ENCODE results near the gene PRKX.
A peak's percentile ranks its signal among the peaks of the same experiment; 100 is the strongest.
"Not testable (repeated sequence)": the region's sequence is repeated elsewhere in the genome, so short reads cannot be mapped to it uniquely, and the experiment has no call there.

PRKX gene

GRCh38 chrX:3699821-3700381 is 13.5 kb downstream of the PRKX start:
- H3K27ac ChIP-seq = peak overlapping the region; percentile 75 to 93 (median 86)
- H3K36me3 ChIP-seq = peaks cover 11 to 66% (median 49%) of the 10 kb centered on the region in 11 experiments
- peak overlapping the region; percentile 65 to 97 (median 86) for H3K4me2 ChIP-seq
- no peak for TF ChIP-seq Cebpa-rat (IDR thresholded peaks at IDR 0.05)
- peak overlapping the region; percentile 73 to 87 (median 82) for H3K9ac ChIP-seq
- peaks cover 14 to 96% (median 39%) of the 10 kb centered on the region in 11 experiments; a peak in 20 of 22 replicates for H4K20me1 ChIP-seq
- H3K9me3 ChIP-seq (replicated peaks in 1 of 11) = peaks cover 0 to 43% (median 27%) of the 10 kb centered on the region in 11 experiments; a peak in 18 of 22 replicates
- peak overlapping the region; percentile 49 to 70 (median 58) for H3K4me3 ChIP-seq
- no peaks in the 10 kb centered on the region for H3K27me3 ChIP-seq
- H3K4me1 ChIP-seq = peaks cover 43 to 90% (median 71%) of the 10 kb centered on the region in 10 experiments

GRCh38 chrX:3697701-3698279 is 15.7 kb downstream of the PRKX start:
- Histone ChIP-seq H3K9me3 (replicated peaks in 1 of 11) (peaks cover 0 to 57% (median 28%) of the 10 kb centered on the region in 11 experiments; a peak in 18 of 22 replicates), H3K4me3 (no peak overlapping the region), H3K9ac (no peak overlapping the region), H3K4me1 (peaks cover 43 to 83% (median 67%) of the 10 kb centered on the region in 10 experiments), H3K4me2 (peak overlapping the region in 9 of 11 experiments; percentile 6 to 97 (median 76); a peak in 8 of 22 replicates), H3K27ac (peak overlapping the region in 6 of 11 experiments; percentile 0 to 89 (median 30); a peak in 5 of 22 replicates), H3K36me3 (peaks cover 0 to 69% (median 52%) of the 10 kb centered on the region in 11 experiments; a peak in 20 of 22 replicates), H3K27me3 (no peaks in the 10 kb centered on the region), H4K20me1 (peaks cover 12 to 96% (median 40%) of the 10 kb centered on the region in 11 experiments; a peak in 19 of 22 replicates)
- no peak for TF ChIP-seq Cebpa-rat (IDR thresholded peaks at IDR 0.05)

- Histone ChIP-seq H3K9me3 (replicated peaks in 1 of 11) (peaks cover 0 to 57% (median 28%) of the 10 kb centered on the region in 11 experiments; a peak in 18 of 22 replicates), H3K4me2 (peak overlapping the region in 7 of 11 experiments; percentile 7 to 97 (median 42); a peak in 7 of 22 replicates), H3K27ac (peak overlapping the region in 5 of 11 experiments; percentile 0 to 89 (median 28); a peak in 5 of 22 replicates), H3K9ac (no peak overlapping the region), H3K4me1 (peaks cover 43 to 82% (median 66%) of the 10 kb centered on the region in 10 experiments), H3K36me3 (peaks cover 0 to 72% (median 54%) of the 10 kb centered on the region in 11 experiments; a peak in 20 of 22 replicates), H3K27me3 (no peaks in the 10 kb centered on the region), H4K20me1 (peaks cover 13 to 99% (median 44%) of the 10 kb centered on the region in 11 experiments; a peak in 19 of 22 replicates), H3K4me3 (peak overlapping the region in 1 of 10 experiments; percentile 2; a peak in 1 of 20 replicates)
- TF ChIP-seq Cebpa-rat (IDR thresholded peaks at IDR 0.05) = no peak
Observed at GRCh38 chrX:3697220-3697684, 16.2 kb downstream of the PRKX start.

- Histone ChIP-seq H4K20me1 (peaks cover 25 to 99% (median 59%) of the 10 kb centered on the region in 11 experiments; a peak in 21 of 22 replicates), H3K27me3 (no peaks in the 10 kb centered on the region), H3K9me3 (replicated peaks in 1 of 11) (peaks cover 0 to 57% (median 28%) of the 10 kb centered on the region in 11 experiments; a peak in 18 of 22 replicates), H3K27ac (peak overlapping the region in 9 of 11 experiments; percentile 11 to 69 (median 45); a peak in 12 of 22 replicates), H3K4me1 (peaks cover 38 to 75% (median 58%) of the 10 kb centered on the region in 10 experiments), H3K4me3 (no peak overlapping the region), H3K36me3 (peaks cover 0 to 70% (median 54%) of the 10 kb centered on the region in 11 experiments; a peak in 20 of 22 replicates), H3K4me2 (peak overlapping the region in 10 of 11 experiments; percentile 12 to 76 (median 56); a peak in 20 of 22 replicates), H3K9ac (peak overlapping the region in 2 of 11 experiments; percentile 10 to 37; a peak in 2 of 22 replicates)
- no peak for TF ChIP-seq Cebpa-rat (IDR thresholded peaks at IDR 0.05)
Observed at GRCh38 chrX:3695536-3695935, 17.9 kb downstream of the PRKX start.

GRCh38 chrX:3690140-3690539 is 23.3 kb downstream of the PRKX start:
- Histone ChIP-seq H4K20me1 (peaks cover 73 to 100% (median 97%) of the 10 kb centered on the region in 11 experiments; a peak in 21 of 22 replicates), H3K4me2 (peak overlapping the region in 8 of 11 experiments; percentile 3 to 61 (median 20); a peak in 10 of 22 replicates), H3K9ac (no peak overlapping the region), H3K9me3 (replicated peaks in 1 of 11) (peaks cover 0 to 21% (median 3%) of the 10 kb centered on the region in 11 experiments; a peak in 6 of 22 replicates), H3K36me3 (peaks cover 0 to 46% (median 25%) of the 10 kb centered on the region in 11 experiments; a peak in 16 of 22 replicates), H3K27me3 (no peaks in the 10 kb centered on the region), H3K4me1 (peaks cover 16 to 40% (median 24%) of the 10 kb centered on the region in 10 experiments), H3K27ac (peak overlapping the region in 5 of 11 experiments; percentile 1 to 41 (median 26); a peak in 6 of 22 replicates), H3K4me3 (no peak overlapping the region)
- no peak for TF ChIP-seq Cebpa-rat (IDR thresholded peaks at IDR 0.05)

GRCh38 chrX:3683236-3683635 is 30.2 kb downstream of the PRKX start:
- Histone ChIP-seq H4K20me1 (peaks cover 86 to 99% (median 97%) of the 10 kb centered on the region in 11 experiments; a peak in 21 of 22 replicates), H3K27ac (peak overlapping the region in 9 of 11 experiments; percentile 17 to 59 (median 51); a peak in 13 of 22 replicates), H3K4me1 (peaks cover 28 to 52% (median 39%) of the 10 kb centered on the region in 10 experiments), H3K36me3 (peaks cover 0 to 66% (median 17%) of the 10 kb centered on the region in 11 experiments; a peak in 16 of 22 replicates), H3K9ac (peak overlapping the region in 3 of 11 experiments; percentile 19 to 39 (median 24); a peak in 1 of 22 replicates), H3K4me2 (peak overlapping the region; percentile 35 to 64 (median 56); a peak in 21 of 22 replicates)
- not testable (repeated sequence) for H3K4me3 ChIP-seq; H3K9me3 ChIP-seq (replicated peaks in 1 of 11); H3K27me3 ChIP-seq

- Histone ChIP-seq H3K4me3 (no peak overlapping the region), H3K9ac (no peak overlapping the region), H3K4me1 (peaks cover 28 to 65% (median 50%) of the 10 kb centered on the region in 10 experiments), H3K27ac (no peak overlapping the region), H3K36me3 (peaks cover 0 to 73% (median 25%) of the 10 kb centered on the region in 11 experiments; a peak in 19 of 22 replicates), H3K27me3 (no peaks in the 10 kb centered on the region), H3K4me2 (no peak overlapping the region), H4K20me1 (peaks cover 76 to 99% (median 96%) of the 10 kb centered on the region in 11 experiments; a peak in 21 of 22 replicates), H3K9me3 (replicated peaks in 1 of 11) (no peaks in the 10 kb centered on the region; a peak in 1 of 22 replicates)
- no peak for TF ChIP-seq Cebpa-rat (IDR thresholded peaks at IDR 0.05)
Observed at GRCh38 chrX:3680459-3680858, 33.0 kb downstream of the PRKX start.

- Histone ChIP-seq H3K4me1 (peaks cover 21 to 67% (median 52%) of the 10 kb centered on the region in 10 experiments), H3K4me2 (peak overlapping the region in 6 of 11 experiments; percentile 24 to 72 (median 65); a peak in 7 of 22 replicates), H3K36me3 (peaks cover 0 to 78% (median 33%) of the 10 kb centered on the region in 11 experiments; a peak in 21 of 22 replicates), H3K4me3 (no peak overlapping the region), H3K27ac (no peak overlapping the region; a peak in 1 of 22 replicates), H3K27me3 (no peaks in the 10 kb centered on the region), H3K9ac (no peak overlapping the region), H3K9me3 (replicated peaks in 1 of 11) (no peaks in the 10 kb centered on the region; a peak in 1 of 22 replicates), H4K20me1 (peaks cover 75 to 99% (median 96%) of the 10 kb centered on the region in 11 experiments; a peak in 21 of 22 replicates)
- no peak for TF ChIP-seq Cebpa-rat (IDR thresholded peaks at IDR 0.05)
Observed at GRCh38 chrX:3679669-3680068, 33.8 kb downstream of the PRKX start.

All from BLaER1 treated with 17β-estradiol and CSF1 and Interleukin-3, amounts not matched to agents 10 nM and 100 nM (cell line).